HG03457 (cell line): ENCODE measurements around the gene IVD.

Experiments
- ATAC-seq: cut with Tn5 transposase; IDR thresholded peaks from one replicate; pipeline ENCODE4 v1.9.1; 2021; ENCODE audit warnings: moderate number of reproducible peaks; ENCODE audit not compliant: unreplicated experiment

IVD gene

DNA sequence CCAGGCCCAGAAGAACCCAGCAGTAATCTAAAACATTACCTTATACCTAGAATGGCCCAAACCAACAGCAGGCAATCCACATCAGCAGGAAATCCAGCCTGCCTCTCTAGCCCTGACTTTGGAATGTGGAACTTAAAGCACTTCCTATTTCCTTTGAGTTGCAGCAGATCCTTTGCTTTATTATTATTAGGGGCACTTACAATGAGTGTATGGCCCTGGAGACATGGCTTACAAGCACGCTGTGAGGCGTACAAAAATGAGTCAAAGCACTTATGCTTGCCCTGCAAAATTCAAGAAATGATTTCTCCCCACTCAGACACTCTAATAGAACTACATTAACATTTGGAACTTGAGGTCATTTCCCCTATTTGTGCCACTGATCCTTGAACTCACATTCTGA is 32.6 kb upstream of the IVD start:
- no peak for ATAC-seq

DNA sequence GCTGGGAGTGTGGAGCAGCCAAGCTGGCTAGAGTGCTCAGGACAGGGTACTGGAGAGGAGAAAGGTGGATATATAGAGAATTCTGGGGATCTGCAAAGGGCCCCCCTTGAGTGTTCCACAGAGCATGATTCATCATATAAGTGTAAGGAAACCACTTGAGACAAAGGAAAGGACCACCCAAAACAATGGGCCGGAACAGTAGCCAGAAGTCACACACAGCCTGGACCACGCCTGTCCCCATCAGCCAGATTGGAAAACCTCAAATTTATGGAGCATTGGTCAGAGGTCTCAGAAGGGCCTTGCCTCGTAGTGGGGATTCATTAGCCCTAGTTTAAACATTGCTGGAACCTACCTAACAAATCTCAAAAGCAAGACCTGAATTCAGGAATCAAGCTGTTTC is 28.0 kb upstream of the IVD start:
- no peak for ATAC-seq

DNA sequence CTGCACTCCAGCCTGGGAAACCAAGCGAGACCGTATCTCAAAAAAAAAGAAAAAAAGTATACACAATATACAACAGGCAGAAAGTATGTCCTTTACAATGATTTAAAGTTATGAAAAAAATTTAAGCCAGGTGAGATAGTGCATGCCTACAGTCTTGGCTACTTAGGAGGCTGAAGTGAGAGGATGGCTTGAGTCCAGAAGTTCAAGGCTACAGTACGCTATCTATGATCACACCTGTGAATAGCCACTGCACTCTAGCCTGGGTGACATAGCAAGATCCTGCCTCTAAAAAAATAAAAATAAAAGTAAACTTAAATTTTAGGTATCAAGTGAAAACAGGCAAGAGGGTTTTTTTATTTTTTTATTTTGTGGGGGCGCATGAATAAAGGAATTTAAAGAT is 26.2 kb upstream of the IVD start:
- no peak for ATAC-seq

DNA sequence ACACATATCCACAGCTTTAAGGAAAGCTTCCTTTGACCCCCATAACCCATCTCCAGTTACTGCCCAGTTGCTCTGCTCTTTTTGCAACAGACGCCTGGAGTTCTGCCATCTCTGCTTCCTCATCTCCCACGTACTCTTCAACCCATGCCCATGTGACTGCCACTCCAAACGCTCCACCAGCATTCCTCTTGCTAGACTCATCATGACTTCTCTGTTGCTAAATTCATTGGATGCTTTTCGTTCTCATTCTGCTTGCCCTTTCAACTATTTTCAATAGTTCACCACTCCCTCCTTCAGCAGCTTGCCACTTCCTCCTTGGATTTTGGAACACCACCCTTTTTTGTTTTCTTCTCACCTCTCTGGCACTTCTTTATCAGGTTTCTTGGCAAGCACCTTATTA is 25.7 kb upstream of the IVD start:
- ATAC-seq = no peak

DNA sequence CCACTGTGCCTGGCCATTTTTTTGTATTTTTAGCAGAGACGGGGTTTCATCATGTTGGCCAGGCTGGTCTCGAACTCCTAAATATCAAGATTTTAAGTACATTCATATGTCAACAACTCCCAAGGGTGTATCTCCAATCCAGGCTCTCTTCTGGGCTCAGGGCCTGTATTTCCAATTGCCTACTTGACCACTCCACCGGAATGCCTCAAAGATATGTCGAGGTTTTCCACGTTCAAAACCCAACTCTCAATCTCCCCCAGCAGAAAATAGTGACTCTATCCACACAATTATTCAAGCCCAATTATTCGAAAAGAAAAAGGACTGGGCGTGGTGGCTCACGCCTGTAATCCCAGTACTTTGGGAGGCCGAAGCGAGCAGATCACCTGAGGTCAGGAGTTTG is 25.0 kb upstream of the IVD start:
- no peak for ATAC-seq

DNA sequence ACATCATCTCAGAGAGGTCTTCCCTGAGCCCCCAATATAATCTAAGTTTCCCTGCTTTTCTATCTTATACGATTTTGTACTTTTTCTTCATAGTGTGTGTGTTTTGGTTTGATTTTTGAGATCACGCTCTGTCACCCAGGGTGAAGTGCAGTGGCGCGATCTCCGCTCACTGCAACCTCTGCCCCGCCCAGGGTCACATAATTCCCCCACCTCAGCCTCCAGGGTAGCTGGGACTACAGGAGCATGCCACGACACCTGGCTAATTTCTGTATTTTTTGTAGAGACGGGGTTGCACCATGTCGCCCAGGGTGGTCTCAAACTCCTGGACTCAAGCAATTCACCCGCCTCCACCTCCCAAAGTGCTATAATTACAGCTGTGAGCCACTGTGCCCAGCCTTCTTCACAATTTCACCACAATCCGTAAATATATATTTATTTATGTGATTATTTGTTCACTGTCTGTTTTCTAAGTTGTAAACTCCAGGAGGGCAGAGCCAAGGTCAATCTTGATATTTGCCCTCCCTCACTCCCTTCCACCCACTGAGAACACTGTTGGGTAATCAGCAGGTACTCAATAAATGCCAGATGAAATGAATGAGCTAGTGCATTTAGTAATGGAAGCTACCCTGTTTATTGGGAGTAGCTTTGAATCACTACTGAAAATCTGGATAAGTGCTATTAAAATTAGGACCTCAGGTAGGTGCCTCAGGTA is 23.6 kb upstream of the IVD start:
- ATAC-seq = no peak

DNA sequence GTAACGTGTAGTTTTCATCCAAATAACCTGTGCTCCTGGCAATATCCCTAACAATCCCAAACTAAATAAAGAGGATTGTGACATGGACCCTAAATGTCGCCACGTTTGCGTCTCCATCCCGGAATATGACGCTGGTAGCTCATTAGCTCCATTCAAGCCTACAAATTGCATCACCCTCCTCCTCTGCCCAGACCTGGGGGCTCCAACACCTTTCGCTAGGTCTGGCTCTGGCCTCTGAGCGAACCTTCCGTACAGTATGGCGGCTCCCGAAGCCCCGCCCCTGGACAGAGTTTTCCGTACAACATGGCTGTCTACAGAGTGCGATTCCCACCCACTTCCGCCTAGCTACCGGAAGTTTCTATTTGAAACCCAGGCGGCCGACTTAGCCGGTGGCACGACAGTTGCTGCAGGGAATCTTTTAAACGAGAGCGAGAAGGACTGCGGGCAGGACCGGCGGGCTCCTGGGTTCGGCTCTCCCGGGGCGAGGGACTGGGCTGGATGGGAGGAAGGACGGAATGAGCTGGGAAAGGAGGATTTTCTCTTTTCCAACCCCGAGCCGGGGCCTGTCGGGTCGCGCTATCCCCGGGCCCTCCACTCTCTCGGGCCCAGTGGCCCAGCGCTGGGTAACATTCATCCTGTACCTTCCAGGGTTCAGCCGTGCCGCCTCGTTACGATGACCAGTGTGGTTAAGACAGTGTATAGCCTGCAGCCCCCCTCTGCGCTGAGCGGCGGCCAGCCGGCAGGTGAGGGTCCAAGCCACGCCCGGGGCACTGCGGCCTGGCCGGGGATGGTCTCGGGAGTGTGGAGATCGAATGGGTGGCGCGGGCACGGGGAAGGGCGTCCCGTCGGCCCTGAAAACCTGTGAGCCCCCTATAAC is 22.8 kb upstream of the IVD start, which contains the start of gene KNSTRN:
Gene KNSTRN (plus strand): TSS at position 142 of the 877 bp plus-strand sequence. CDS start 115 bp downstream, at position 257.
- ATAC-seq = peak; percentile 64

DNA sequence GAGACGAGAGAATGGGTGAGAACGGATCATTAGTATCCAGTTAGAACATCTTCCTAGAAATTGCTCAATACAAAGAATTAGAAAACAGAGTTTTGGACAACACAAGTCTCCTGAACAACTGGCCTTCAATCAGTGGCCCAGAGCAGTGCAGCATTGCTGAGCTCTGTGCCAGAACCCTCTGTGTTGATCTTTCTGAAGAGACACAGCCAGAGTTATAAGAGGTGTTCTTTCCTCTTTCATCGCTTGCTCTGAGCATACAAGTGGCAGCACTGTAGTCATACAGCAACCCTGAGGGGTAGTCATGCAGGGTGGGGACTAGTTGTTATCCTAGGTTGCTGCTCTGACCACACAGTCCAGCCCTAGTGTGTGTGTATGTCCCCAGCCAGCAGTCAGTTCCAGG is 19.1 kb upstream of the IVD start:
- no peak for ATAC-seq

DNA sequence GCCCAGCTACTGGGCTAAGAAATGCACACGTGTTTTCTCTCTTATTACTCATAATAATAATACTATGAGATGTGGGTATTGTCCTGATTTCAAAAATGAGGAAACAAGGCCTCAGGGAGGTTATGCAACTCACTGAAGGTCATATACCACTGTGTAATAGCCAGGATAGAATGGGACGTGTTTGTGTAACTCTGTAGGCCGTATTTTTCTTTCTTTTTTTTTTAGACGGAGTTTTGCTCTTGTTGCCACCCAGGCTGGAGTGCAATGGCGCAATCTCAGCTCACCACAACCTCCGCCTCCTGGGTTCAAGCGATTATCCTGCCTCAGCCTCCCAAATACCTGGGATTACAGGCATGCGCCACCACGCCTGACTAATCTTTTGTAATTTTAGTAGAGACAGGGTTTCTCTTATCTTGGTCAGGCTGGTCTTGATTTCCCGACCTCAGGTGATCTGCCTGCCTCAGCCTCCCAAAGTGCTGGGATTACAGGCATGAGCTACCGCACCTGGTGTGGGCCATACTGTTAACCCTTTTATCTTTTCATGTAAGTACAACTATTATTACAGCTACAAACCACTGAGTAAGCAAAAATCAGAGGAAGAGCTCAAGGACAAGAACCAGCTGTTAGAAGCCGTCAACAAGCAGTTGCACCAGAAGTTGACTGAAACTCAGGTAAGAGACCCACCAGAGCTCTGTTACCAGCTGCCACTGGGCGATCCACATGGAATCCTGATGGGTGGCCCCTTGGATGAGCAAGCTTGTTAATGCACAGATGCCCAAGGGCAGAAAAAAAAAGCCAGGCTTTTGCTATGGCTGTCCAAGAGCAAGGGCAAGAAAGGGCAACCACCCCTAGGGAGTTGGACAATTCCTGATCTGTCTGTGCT is 16.4 kb upstream of the IVD start:
- ATAC-seq = no peak

DNA sequence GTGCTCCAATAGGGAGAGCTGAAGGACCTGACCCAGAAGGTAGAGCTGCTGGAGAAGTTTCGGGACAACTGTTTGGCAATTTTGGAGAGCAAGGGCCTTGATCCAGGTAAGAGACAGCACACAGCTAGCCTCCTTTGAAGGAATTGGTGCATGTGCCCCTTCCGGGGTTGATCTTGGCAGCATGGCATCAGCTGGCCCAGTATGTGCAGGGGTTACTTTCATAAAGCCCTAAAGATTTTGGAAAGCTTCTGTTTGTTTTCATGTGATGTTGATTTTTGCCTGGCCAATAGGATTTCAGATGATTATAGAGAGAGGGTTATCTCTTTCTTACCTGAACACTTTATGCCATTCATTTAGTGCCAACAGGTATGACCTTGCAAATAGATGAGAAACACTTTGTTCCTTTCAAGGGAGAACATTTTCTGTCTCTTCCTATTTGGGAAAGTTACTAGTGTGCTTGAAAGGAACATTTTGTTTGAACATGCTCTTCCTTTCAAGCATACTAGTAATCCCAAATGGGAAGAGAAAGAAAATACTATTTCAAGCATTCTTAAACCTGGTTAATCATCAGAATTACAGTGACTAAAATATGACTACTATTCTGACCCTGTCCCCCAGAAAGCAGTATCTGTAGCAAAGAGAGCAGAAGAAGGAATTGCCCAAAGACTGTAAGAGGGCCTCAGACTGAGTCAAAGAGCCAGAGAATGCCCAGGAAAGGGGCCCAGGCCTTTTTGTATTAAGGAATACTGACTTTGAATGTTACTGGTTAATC is 15.6 kb upstream of the IVD start:
- ATAC-seq = no peak

DNA sequence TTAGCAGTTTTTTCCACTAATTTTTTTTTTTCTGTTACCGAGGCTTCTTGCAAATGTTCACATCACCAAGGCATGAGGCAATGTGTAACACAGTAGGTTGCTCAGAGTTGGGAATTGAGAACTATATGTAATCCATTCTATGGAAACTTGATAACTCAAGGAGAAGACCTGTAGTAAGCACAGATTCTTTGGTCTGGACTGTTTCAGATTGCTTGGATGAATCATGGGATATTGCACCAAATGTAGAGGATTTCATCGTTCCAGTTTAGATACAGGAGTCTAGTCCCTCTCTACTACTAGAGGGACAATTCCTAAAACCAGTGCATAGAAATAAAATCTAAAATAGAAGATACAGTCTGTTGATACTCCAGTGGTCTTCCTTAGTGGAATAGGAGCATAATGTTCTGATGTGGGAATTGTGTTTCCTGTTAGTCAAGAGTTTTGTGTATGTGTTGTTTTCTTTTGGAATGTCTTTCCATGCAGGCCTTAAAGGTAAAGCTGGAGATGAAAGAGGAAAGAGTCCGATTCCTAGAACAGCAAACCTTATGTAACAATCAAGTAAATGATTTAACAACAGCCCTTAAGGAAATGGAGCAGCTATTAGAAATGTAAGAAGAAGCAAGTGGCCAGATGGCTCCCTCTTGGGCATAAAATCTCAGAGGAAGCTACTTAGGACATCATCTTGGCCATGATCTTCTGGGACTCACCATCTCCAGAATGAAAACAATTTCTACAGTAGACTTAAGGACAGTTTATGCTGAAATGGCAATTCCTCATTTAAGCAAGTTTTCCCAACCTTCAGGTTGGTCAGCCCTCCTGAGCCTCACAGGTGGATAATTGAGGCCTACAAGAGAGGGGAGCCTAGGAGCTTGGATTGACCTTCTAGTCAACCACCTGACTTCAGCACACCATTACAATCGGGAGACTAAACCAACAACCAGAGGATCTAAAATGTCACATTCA is 12.3 kb upstream of the IVD start:
- no peak for ATAC-seq

DNA sequence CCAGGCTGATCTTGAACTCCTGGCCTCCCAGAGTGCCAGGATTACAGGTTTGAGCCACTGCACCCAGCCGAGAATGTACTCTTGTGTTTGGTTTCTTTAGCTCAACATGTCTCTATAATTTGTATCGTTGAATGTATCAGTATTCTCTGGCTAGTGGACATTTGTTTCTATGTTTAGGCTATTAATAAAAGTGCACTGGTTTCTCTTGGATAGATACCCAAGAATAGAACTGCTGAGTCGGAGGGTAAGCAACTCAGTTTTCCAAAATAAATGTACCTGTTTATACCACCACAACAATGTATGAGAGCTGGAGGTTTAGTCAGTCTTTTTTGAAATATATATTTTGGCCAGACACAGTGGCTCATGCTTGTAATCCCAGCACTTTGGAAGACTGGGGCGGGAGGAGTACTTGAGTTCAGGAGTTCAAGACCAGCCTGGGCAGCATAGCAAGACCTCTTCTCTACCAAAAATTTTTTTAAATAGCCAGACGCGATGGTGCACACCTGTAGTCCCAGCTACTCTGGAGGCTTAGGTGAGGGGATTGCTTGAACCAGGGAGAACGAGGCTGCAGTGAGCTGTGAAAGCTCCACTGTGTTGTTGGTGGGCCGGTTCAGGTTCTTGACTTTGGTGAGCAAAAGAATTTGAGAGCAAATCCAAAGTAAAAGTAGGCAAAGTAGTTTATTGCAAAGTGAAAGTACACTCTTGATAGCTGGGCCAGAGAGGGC is 7.7 kb upstream of the IVD start:
- no peak for ATAC-seq

DNA sequence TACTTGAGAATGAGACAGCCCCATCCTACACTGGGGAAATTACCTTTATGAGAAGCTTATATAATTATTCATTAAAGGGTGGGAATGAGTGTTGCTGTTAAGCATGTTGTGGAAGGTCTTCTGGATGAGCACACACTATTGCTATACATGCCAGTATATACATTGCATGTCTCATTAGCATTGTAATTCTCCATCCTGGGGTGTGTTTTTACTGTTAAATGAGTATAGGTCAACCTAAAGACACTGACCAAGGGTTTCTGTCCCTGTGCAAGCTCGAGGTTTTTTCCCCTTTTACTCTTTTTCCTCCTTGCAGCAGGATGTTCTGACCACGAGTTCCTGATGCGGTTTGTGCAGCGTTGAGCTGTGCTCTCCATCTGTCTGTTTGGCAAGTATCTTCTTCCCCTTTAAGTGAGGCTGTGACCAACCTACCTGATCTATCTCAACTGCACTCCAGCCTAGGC is 7.2 kb upstream of the IVD start:
- ATAC-seq = peak; percentile 63

DNA sequence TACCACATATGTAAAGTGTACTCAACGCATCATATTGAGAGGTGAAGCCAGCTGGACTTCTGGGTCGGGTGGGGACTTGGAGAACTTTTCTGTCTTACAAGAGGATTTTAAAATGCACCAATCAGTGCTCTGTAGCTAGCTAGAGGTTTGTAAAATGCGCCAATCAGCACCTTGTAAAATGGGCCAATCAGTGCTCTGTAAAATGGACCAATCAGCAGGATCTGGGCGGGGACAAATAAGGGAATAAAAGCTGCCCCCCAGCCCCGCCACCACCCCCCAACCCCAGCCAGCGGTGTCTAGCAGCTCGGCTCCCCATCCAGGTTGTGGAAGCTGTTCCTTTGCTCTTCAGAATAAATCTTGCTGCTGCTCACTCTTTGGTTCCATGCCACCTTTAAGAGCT is 6.2 kb upstream of the IVD start:
- no peak for ATAC-seq

DNA sequence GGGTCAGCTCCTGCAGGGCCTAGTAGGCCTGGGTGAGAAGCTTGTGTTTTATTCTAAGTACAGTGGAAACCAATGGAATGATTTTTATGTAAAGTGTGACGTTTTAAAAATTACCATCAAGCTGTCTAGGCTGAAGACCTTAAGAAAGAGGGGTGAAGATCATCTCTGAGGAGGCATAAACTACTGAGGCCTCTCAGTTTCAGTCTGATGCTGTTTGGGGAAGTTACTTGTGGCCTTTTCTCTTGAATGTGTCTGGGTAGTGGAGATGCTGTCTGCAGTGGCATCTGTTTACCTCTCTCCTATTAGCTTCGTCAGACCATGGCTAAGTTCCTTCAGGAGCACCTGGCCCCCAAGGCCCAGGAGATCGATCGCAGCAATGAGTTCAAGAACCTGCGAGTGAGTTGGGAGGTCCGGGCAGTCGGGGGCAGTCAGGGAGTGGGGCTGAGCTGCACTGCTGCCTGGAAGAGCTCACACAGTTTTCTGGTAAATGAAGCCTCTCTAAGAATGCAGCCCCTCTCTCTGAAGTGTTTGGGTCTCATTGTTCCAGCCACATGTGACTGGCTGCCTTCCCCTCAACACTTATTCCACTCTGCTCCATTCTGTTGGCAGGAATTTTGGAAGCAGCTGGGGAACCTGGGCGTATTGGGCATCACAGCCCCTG is 1.9 kb downstream of the IVD start:
- no peak for ATAC-seq

DNA sequence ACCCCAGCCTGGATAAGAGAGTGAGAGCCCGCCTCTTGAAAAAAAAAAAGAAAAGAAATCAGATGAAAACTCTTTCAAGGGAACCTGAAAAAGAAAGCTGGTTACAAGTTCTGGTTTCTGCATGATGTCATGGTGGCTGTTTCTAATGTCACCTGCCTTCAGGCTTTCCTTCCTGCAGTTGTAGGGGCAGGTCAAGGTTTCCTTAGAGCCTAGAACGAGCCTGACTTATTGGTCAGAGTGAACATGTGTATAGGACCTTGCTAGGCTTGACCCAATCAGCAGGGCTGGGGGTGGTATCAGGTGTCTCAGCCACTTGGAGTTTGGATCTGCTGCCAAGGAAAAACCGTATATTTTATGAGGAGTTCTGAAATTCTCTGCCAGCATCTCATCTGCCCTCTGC is 3.8 kb downstream of the IVD start:
- no peak for ATAC-seq

DNA sequence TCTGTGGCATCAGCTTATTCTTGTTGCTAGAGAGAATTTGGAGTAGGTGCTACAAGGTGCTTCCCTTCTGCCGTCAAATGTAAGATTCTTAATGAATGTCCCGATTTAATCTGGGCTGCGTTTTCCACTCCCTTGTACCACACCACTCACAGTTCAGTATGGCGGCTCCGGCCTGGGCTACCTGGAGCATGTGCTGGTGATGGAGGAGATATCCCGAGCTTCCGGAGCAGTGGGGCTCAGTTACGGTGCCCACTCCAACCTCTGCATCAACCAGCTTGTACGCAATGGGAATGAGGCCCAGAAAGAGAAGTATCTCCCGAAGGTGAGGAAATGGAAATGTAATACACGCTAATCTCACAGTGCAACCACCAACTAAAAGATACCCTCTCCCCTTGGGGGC is 4.9 kb downstream of the IVD start:
- no peak for ATAC-seq

DNA sequence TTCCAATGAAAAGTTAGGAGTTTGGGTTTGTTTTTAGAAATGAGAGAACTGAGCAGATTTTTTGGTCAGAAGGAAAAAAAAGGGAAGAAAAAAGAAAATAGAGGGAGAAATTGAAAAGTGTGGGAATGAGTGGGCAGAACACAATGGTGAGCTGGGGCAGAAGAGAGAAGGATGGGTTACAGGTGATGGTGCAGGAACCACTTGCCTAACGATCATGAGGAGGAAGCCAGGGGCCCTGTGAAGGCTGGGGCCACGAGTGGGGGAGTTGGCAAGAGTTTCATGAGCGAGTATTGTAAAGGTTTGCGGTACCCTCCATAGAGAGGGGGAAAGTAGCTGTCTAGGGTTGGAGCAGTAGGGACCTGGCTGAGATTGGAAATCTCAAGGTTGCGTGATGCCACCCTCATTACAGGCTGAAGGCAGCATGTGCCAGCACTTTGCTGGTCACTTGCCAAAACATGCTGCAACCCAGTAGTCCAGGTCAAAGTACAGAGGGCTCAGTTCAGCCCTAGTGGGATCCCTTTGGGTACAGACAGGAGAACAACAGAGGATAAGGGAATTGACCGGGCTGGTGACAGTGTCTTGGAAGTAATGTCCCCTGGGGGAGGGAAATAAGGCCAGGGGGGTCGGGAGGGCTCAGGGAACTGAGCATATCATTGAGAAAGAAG is 6.6 kb downstream of the IVD start:
- ATAC-seq = no peak
